Measurements from ENCODE around the gene UBASH3A.

Gene UBASH3A

GRCh38 chr21:42471206-42471605 lies 67.5 kb downstream of the UBASH3A start:
- no peak for DNase-seq

GRCh38 chr21:42471716-42472330 lies 68.1 kb downstream of the UBASH3A start:
- no peak for DNase-seq

- no peak for DNase-seq
Measured at GRCh38 chr21:42472521-42472920, 68.8 kb downstream of the UBASH3A start.

GRCh38 chr21:42473498-42474042 lies 69.9 kb downstream of the UBASH3A start:
- DNase-seq: no peak

- no peak for DNase-seq
Measured at GRCh38 chr21:42474043-42474831, 70.5 kb downstream of the UBASH3A start.

GRCh38 chr21:42475036-42475435 lies 71.3 kb downstream of the UBASH3A start:
- no peak for DNase-seq

GRCh38 chr21:42475526-42476387 lies 72.1 kb downstream of the UBASH3A start:
- DNase-seq: no peak

- DNase-seq: no peak
Measured at GRCh38 chr21:42476388-42477331, 73.0 kb downstream of the UBASH3A start.

GRCh38 chr21:42478504-42478903 lies 74.8 kb downstream of the UBASH3A start:
- no peak for DNase-seq

- DNase-seq: no peak
Measured at GRCh38 chr21:42479582-42479981, 75.9 kb downstream of the UBASH3A start.

- DNase-seq: no peak
Measured at GRCh38 chr21:42480736-42481135, 77.0 kb downstream of the UBASH3A start.

GRCh38 chr21:42481169-42481568 lies 77.5 kb downstream of the UBASH3A start:
- no peak for DNase-seq

GRCh38 chr21:42484966-42485365 lies 81.3 kb downstream of the UBASH3A start:
- DNase-seq: no peak

- DNase-seq: no peak
Measured at GRCh38 chr21:42486072-42486471, 82.4 kb downstream of the UBASH3A start.

GRCh38 chr21:42486531-42486930 lies 82.8 kb downstream of the UBASH3A start:
- DNase-seq: no peak

GRCh38 chr21:42489006-42489563 lies 85.4 kb downstream of the UBASH3A start:
- DNase-seq: no peak

GRCh38 chr21:42489991-42490390 lies 86.3 kb downstream of the UBASH3A start:
- DNase-seq: no peak

- no peak for DNase-seq
Measured at GRCh38 chr21:42490720-42491119, 87.0 kb downstream of the UBASH3A start.

GRCh38 chr21:42491328-42491727 lies 87.6 kb downstream of the UBASH3A start:
- DNase-seq: no peak

GRCh38 chr21:42492201-42492600 lies 88.5 kb downstream of the UBASH3A start:
- DNase-seq: no peak
